GM19438 (cell line): ENCODE data around the gene PRPH.
"Not testable (repeated sequence)": the region's sequence is repeated elsewhere in the genome, so short reads cannot be mapped to it uniquely, and the experiment has no call there.

Experiments
- ATAC-seq: cut with Tn5 transposase; IDR thresholded peaks from one replicate; pipeline ENCODE4 v1.9.1; 2021; ENCODE audit warnings: low read depth; ENCODE audit not compliant: unreplicated experiment

PRPH gene

DNA sequence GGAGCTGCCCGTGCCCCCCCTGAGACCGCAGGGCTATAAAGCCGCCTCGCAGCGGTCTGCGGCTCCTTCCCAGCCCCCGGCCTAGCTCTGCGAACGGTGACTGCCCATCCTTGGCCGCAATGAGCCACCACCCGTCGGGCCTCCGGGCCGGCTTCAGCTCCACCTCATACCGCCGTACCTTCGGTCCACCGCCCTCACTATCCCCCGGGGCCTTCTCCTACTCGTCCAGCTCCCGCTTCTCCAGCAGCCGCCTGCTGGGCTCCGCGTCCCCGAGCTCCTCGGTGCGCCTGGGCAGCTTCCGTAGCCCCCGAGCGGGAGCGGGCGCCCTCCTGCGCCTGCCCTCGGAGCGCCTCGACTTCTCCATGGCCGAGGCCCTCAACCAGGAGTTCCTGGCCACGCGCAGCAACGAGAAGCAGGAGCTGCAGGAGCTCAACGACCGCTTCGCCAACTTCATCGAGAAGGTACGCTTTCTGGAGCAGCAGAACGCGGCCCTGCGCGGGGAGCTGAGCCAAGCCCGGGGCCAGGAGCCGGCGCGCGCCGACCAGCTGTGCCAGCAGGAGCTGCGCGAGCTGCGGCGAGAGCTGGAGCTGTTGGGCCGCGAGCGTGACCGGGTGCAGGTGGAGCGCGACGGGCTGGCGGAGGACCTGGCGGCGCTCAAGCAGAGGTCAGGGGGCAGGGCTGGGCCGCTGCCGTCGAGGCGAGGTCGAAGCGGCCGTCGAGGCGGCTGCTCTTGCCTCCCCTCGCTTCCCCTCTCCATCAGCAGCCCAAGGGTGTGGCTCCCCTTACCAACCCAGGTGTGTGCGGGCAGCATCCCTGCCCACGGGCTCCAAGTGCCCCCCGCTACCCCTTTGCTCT lies at the start of gene PRPH:
Gene PRPH (plus strand): TSS at position 66 of the 855 bp plus-strand sequence. CDS start 54 bp downstream, at position 120.
- ATAC-seq: no peak

DNA sequence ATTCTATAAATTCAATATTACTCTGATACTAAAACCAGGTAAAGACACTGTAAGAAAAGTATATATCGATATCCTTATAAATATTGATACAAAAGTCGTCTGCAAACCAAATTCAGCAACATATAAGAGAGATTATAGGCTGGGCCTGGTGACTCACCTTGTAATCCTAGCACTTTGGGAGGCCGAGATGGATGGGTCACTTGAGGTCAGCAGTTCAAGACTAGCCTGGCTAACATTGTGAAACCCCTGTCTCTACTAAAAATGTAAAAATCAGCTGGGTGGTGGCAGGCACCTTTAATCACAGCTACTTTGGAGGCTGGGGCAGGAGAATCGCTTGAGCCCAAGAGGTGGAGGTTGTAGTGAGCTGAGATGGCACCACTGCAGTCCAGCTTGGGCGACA lies 43.6 kb upstream of the PRPH start:
- ATAC-seq: no peak

DNA sequence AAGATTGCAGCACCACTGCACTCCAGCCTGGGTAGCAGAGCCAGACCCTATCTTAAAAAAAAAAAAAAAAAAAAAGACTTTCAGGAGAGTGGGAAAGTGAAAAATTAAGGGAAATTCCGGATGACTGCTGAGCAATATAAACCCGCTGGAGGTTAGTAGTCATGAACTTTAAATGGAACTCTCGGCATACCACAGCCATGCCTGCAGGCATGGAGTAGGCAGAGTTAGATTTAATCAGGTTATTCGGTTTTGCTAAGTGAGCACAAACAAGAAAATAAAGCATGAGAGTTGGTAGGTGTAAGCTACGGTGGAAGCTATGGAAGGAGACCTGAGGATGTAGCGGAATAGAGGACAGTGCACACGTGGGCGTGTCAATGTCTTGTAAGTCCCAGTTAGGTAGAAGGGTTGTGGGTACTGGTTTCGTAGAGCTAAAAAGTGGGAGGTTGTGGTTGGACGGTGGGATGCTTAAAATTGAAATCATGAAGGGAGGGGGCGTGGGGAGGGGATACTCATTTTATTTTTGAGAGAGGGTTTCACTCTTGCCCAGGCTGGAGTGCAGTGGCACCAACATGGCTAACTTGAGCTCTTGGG lies 41.8 kb upstream of the PRPH start:
- ATAC-seq: no peak

DNA sequence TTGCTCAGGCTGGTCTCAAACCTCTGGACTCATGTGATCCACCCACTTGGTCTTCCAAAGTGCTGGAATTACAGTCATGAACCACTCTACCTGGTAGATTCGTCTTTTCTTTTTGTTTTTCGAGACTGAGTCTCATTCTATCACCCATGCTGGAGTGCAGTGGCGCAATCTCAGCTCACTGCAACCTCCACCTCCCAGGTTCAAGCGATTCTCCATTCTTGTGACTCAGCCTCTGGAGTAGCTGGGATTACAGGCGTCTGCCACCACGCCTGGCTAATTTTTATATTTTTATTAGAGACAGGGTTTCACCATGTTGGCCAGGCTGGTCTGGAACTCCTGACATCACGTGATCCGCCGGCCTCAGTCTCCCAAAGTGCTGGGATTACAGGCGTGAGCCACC lies 39.5 kb upstream of the PRPH start:
- ATAC-seq: not testable (repeated sequence)

DNA sequence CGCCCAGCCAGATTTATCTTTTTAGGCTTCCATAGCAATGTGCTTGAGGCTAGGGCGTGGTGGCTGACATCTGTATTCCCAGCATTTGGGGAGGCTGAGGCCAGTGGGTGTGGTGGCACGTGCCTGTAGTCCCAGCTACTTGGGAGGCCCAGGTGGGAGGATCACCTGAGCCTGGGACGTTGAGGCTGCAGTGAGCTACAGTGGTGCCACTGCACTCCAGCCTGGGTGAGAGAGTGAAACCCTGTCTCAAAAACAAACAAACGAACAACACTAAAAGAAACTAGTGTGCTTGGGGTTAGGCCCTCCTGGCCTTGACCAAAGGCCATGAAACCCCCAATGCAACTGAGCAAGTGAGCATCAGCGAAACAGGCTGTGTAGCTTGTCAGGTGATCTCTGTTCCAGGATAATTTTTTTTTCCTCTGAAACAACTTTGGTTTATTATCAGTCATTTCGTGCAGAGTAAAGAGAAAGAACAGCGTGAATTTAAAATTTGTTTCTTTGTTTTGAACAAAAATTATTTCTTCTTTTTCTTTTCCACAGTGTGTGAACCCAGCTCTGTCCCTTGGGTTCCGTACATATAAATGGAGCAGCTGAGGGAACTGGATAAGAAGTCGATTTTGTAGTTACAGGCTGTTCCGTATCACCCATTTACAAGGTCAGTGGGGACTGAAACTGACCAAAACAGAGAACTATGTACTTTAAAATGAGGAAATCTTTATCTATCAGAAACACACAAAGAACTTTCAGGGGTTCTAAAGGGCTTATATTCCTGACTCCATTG lies 38.9 kb upstream of the PRPH start:
- ATAC-seq: no peak

DNA sequence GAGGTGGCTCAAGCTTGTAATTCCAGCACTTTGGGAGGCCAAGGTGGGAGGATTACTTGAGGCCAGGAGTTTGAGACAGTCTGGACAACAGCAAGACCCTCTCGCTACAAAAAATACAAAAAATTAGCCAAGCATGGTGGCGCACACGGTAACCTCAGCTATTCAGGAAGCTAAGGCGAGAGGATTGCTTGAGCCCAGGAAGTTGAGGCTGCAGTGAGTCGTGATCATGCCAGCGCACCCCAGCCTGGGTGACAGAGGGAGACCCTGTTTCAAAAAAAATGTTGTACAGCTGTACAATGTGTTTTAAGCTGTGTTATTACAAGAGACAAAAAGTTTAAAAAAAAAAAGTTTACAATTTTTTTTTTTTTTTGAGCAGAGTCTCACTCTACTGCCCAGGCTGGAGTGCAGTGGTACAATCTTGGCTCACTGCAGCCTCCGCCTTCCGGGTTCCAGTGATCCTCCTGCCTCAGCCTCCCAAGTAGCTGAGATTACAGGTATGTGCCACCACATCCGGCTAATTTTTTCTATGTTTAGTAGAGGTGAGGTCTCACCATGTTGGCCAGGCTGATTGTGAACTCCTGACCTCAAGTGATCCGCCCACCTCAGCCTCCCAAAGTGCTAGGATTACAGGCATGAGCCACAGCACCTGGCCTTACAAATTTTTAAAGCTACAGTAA lies 37.3 kb upstream of the PRPH start:
- ATAC-seq: not testable (repeated sequence)

DNA sequence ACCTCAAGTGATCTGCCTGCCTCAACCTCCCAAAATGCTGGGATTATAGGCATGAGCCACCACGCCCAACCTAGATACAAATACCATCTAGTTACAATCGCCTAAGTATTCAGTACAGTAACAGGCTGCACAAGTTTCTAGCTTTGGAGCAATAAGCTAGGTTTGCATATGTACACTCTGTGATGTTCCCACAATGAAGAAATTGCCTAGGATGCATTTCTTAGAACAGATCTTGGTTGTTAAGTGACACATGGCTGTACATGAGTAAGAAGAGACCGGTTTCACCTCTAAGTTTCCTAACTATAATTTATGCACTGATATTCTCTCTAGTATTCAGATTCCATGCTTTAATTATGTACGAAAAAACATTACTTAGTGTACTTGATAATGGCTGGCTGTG lies 35.5 kb upstream of the PRPH start:
- no peak for ATAC-seq

DNA sequence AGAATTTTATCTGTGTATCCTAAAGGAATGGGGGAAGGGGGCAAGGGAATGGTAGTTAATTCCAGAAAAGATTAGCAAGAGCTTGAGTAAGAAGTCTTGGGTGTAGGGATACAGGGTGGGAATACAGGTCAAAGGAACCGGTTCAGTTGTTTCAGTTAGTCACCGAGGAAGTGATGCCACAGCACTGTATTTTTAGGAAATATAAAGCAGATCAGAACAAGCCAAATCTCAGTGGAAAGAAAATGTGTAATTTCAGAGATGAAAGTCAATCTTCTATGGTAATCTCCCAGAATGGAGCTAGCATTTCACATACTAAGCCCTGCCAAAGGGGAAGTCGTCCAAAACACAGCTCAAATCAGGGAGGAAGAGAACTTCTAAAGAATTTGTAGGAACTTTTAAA lies 34.8 kb upstream of the PRPH start:
- no peak for ATAC-seq

DNA sequence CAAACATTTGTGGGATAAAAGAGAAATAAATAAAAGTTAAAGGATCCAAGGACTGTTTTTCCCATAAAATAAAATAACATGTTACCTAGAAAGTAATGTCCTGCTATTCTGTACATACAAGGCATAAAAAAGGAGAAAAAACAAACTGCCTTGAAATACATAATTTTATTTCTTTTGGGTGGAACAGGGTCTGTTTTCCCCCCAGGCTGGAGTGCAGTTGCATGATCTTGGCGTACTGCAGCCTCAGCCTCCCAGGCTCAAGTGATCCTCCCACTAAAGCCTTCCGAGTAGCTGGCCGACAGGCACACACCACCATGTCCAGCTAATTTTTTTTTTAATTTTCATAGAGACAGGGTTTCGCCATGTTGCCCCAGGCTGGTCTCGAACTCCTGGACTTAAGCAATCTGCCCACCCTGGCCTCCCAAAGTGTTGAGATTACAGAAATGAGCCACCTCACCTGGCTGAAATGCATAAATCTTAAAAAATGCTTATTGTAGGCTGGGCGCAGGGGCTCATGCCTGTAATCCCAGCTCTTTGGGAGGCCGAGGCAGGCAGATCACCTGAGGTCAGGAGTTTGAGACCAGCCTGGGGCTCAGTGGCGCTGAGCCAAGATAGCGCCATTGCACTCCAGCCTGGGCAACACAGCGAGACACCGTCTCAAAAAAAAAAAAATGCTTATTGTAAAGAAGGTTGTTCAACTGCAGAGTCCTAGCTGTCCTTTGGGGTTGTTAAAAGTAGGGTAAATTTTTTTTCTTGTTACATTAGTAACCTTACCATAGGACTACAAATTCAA lies 34.2 kb upstream of the PRPH start:
- ATAC-seq: no peak

DNA sequence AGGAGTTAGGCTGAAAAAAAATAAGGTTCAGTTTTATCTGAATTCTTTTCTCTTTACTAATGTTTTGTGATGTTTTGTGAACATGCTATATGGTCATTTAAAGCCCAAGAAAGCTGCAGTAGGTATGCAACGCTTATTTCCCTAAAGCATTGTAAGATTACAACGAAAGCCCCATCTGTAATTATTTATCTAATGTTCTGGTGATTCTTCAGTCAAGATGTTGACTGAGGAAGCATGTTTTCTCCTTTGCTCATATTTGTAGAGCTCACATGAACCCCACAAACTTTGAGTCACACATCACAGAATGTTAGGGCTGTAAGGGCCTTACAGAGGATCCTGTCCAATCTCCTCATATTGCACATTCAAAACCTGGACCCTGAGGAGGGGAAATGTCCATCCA lies 33.2 kb upstream of the PRPH start:
- no peak for ATAC-seq

DNA sequence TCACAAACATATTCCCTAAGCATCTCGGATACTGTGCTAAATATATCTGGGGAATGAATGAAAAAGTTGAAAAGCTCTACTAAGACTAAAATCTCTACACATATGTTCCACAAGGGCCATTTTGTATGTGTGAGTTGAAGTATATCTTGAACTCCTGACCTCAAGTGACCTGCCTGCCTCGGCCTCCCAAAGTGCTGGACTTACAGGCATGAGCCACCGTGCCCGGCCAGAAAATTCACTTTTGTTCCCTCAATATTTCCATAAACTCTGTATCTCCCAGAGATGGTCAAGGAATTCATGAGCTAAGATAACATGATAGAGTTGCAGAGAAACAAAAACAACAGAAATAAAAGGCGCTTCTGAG lies 31.6 kb upstream of the PRPH start:
- ATAC-seq: no peak

DNA sequence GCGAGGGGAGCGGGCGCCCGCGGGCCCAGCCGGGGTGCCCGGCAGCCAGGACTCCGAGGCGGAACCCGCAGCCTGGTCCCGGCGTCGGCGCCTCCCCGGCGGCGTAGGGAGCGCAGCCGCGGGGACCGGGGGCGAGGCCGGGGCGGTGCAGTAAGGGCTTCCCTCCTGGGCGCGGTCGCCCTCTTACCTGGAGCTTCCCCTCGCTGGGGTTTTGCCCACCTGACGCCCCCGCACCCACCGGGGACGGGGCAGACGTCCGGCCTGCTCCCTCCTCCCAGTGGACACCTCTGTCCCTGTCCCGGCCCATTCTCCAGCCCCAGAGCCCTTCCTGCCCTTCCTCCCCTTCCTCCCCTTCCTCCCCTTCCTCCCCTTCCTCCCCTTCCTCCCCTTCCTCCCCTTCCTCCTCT lies 30.5 kb upstream of the PRPH start:
- ATAC-seq: peak; percentile 27

DNA sequence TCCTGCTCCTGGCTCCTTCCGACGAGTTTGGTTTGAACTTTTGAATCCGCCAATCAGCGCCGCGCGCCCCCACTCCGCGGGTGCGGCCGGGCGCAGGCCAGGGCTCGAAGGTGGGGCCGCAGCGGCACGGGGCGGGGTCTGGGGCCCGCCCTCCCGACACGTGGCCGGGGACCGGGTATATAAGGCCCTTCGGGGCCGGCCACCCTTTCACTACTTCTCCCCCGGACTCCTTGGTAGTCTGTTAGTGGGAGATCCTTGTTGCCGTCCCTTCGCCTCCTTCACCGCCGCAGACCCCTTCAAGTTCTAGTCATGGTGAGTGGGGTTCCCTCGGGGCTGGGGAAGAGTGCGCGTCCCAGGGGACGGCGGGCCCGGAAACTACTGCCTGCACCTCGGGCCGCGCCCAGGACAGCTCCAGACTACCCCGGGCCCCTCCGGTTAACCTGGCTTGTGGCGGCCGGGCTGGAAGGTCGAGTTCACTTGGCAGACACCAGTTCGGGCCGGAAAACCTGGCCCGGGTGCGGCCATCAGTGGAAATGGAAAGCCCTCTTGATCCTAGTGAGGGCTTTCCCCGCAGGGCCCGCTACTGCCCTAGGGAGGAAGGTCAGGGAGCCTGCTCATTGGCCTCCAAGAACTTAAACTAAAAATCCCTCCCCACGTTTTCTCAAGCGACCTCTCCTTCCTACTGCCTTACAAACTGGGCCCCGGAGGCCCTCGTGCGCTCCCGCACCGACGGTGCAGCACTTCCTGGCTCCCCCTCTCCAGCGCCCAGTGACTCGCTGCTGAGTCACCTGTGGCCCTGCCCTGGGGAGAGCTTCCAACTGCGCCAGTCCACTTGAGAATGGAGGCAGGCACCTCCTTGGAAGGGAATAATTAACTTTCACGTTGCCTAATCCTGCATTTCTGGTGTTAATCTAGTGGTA lies 29.8 kb upstream of the PRPH start, which contains the start of gene TUBA1C:
Gene TUBA1C (plus strand): TSS at position 210 of the 920 bp plus-strand sequence. CDS start 100 bp downstream, at position 310.
- peak; percentile 81 for ATAC-seq

DNA sequence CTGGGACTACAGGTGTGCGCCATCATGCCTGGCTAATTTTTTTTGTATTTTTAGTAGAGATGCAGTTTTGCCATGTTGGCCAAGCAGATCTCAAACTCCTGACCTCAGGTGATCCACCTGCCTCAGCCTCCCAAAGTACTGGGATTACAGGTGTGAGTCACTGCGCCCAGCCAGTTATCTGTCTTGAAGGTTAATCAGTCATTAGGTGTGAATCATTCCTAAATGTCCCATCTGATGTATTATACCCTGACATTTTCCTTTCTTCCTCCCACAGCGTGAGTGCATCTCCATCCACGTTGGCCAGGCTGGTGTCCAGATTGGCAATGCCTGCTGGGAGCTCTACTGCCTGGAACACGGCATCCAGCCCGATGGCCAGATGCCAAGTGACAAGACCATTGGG lies 25.8 kb upstream of the PRPH start:
- ATAC-seq: not testable (repeated sequence)

DNA sequence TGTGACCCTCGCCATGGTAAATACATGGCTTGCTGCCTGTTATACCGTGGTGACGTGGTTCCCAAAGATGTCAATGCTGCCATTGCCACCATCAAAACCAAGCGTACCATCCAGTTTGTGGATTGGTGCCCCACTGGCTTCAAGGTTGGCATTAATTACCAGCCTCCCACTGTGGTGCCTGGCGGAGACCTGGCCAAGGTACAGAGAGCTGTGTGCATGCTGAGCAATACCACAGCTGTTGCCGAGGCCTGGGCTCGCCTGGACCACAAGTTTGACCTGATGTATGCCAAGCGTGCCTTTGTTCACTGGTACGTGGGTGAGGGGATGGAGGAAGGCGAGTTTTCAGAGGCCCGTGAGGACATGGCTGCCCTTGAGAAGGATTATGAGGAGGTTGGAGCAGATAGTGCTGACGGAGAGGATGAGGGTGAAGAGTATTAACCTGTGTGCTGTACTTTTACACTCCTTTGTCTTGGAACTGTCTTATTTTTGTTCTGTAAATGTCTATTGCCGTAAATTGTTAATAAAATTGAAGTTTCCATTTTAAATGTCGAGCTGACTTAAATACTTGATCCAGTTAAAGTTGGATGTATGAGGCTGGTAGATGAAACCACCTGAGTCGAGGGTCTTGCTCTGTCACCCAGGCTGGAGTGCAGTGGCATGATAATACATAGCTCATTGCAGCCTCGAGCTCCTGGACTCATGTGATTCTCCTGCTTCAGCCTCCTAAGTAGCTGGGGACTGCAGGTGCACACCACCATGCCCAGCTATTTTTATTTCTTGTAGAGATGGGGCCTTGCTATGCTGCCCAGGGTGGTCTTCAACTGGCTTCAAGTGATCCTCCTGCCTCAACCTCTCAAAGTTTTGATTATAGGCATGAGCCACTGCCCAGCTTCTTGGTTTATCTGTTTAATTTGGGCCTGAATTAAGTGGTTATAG lies 21.9 kb upstream of the PRPH start:
- no peak for ATAC-seq

DNA sequence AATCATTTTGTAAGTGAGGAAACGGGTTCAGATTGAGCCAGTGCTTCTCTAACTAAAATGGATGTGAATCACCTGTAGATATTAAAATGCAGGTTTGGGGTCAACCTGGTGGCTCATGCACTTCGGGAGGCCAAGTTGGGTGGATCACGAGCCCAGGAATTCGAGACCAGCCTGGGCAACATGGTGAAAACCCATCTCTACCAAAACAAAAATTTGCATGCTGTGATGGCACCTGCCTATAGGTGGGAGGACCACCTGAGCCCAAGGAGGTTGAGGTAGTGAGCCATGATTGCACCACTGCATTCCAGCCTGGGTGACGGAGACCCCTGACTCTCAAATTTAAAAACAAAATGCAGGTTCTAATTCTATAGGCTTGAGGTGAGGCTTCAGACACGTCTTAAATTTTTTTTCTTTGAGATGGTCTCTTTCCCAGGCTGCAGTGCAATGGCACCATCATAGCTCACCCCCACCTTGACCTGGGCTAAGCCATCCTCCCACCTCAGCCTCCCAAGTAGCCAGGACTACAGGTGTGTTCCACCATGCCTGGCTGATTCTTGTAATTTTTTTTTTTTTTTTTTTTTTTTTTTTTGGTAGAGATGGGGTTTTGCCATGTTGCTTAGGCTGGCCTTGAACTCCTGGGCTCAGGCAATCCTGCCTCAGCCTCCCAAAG lies 21.1 kb upstream of the PRPH start:
- no peak for ATAC-seq

DNA sequence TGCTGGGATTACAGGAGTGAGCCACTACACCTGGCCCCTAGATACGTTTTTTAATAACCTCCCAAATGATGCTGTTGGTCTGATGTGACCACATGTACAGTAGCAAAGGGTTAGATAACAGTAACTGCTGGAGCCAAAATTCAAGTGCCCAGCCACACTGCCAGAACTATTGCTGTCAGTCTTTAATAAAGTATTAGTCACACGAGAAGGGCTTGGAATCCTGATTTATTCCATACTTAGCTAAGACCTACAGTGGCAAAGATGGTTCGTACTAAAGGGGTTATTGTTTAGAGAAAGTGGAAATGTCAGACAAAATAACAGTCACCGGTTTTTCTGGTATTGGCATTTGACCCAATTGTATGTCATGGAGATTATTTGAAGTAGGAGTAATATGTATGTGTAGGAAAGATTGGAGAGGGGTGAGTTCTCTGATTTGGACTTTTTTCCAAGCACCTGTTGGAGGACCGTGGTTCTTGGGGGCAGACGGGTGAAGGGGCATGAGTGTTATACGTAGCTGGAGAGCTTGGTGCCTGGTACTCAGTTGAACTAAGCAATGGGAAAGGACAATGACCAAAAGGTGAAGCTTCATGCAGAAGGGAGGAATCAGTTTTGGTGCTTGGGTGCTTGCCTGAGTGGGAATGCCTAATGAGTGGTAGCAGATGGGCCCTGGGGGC lies 20.4 kb upstream of the PRPH start:
- ATAC-seq: no peak
